Measurements from ENCODE around the gene PITX3. TPM values are rescaled to one million over a fixed set of nuclear protein-coding genes. Genes with fewer than 3 reads are reported as not detected.
"Not testable (repeated sequence)": the region's sequence is repeated elsewhere in the genome, so short reads cannot be mapped to it uniquely, and the experiment has no call there.

The PITX3 gene
- polyA plus RNA-seq, 1 donor, result 25.3 TPM

- peak; percentile 94 for DNase-seq
Observed at GRCh38 chr10:102225646-102226541, 15.4 kb downstream of the PITX3 start, which contains the start of gene ELOVL3. Gene ELOVL3, plus strand, starts transcription at chr10:102226299. Its CDS starts 250 bp downstream, at chr10:102226549.

- no peak for DNase-seq
Observed at GRCh38 chr10:102222797-102223196, 18.5 kb downstream of the PITX3 start.

- no peak for DNase-seq
Observed at GRCh38 chr10:102220612-102221011, 20.7 kb downstream of the PITX3 start.

- DNase-seq, result no peak
Observed at GRCh38 chr10:102219370-102219769, 21.9 kb downstream of the PITX3 start.

- DNase-seq, result not testable (repeated sequence)
Observed at GRCh38 chr10:102213599-102213998, 27.7 kb downstream of the PITX3 start.

GRCh38 chr10:102211615-102212299, 29.6 kb downstream of the PITX3 start:
- no peak for DNase-seq

GRCh38 chr10:102208311-102209035, 32.8 kb downstream of the PITX3 start:
- no peak for DNase-seq

- DNase-seq, result no peak
Observed at GRCh38 chr10:102202386-102202785, 38.9 kb downstream of the PITX3 start.

GRCh38 chr10:102200751-102201640, 40.3 kb downstream of the PITX3 start:
- no peak for DNase-seq

GRCh38 chr10:102198027-102198426, 43.3 kb downstream of the PITX3 start:
- no peak for DNase-seq

GRCh38 chr10:102196893-102197292, 44.4 kb downstream of the PITX3 start:
- no peak for DNase-seq

- no peak for DNase-seq
Observed at GRCh38 chr10:102195296-102195870, 45.9 kb downstream of the PITX3 start.

- DNase-seq, result no peak
Observed at GRCh38 chr10:102191956-102192355, 49.4 kb downstream of the PITX3 start.

- DNase-seq, result not testable (repeated sequence)
Observed at GRCh38 chr10:102188941-102189898, 52.1 kb downstream of the PITX3 start.

- DNase-seq, result no peak
Observed at GRCh38 chr10:102188298-102188940, 52.9 kb downstream of the PITX3 start.

GRCh38 chr10:102185811-102186527, 55.3 kb downstream of the PITX3 start:
- no peak for DNase-seq

- DNase-seq, result no peak
Observed at GRCh38 chr10:102185272-102185671, 56.0 kb downstream of the PITX3 start.

GRCh38 chr10:102184606-102185005, 56.7 kb downstream of the PITX3 start:
- no peak for DNase-seq
